HG02588 (cell line): ENCODE data around the gene PYCR2.

Experiments
- ATAC-seq: cut with Tn5 transposase; IDR thresholded peaks from one replicate; pipeline ENCODE4 v1.9.1; 2021; ENCODE audit warnings: mild to moderate bottlenecking, moderate library complexity; ENCODE audit not compliant: unreplicated experiment

The PYCR2 gene

GRCh38 chr1:225879521-225880221 lies 44.4 kb downstream of the PYCR2 start:
- ATAC-seq, result no peak

GRCh38 chr1:225878282-225878681 lies 45.8 kb downstream of the PYCR2 start:
- ATAC-seq, result no peak

DNA sequence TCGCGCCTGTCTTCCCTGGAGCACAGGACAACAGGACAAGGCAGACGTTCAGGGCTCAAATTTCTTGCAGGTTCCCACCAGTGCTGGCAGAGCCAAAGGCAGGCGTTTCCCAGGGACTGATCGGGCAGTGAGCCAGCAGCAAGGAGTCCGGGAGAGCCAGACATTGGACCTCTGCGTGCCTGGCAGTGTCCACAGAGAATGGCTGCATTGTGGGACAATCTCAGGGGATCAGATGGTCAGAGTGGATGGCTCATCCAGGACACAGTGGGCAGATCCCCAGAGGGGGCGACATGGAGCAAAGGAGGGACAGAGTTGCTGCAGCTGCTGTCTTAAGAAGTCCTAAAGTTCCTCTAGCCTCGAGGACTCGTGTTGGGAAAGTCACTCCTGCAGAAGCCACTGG lies 46.5 kb downstream of the PYCR2 start:
- no peak for ATAC-seq

DNA sequence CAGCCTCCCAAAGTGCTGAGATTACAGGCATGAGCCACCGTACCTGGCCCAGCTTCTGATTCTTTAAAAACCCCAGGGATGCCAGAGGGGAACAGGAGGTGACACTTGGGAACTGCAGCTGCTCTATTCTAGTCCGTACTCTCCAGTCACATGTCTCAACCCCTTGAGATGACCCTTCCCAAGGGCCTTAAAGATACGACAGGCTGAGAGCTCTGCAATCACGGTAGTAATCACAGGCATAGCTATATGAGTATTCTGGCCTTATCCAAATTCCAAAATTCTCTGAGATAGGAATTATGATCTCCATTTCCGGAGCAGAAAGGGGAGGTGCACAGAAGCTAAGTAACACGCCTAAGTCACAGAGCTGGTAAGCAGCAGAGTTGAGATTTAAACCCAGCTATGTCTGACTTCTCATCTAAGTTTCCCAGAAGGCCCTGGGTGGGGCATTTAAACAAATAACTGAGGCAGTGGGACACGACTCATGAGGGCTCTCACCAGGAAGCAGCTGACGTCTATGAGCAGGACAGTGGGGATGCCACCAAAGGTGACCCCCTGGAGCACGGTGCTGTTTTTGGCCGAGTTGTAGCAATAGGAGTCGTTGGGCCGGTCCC lies 47.0 kb downstream of the PYCR2 start:
- ATAC-seq, result no peak

- no peak for ATAC-seq
Measured at GRCh38 chr1:225875044-225875815, 48.8 kb downstream of the PYCR2 start.

GRCh38 chr1:225874431-225874830 lies 49.6 kb downstream of the PYCR2 start:
- ATAC-seq, result no peak

DNA sequence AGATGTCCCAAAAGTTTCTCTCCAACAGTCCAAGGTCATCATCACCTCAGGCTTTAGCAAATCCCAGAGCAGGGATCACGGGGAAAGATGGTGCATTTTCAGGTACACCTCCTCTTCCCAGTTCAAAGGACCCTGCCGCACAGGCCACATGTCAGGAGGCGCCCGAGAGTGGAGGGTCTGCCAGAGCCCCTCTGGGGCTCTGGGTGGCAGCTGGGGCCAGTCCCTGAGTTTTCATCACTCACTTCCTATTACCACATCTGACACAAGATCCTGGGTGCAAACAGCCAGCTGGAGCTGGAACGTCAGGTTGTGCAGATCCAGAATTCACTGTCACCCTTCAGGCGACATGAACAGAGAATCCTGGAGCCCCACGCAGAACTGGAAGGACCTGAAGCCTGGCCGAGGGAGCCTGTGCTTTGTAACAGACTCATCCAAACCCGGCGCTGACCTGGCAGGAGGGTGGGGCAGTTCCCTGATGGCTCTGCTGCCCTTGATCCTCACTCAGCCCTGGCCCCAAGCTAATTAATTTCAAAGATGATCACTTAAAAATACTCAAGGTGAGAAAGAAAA lies 50.7 kb downstream of the PYCR2 start:
- no peak for ATAC-seq

- ATAC-seq, result no peak
Measured at GRCh38 chr1:225872075-225872430, 52.0 kb downstream of the PYCR2 start.

- ATAC-seq, result no peak
Measured at GRCh38 chr1:225871359-225872074, 52.5 kb downstream of the PYCR2 start.

GRCh38 chr1:225870911-225871310 lies 53.1 kb downstream of the PYCR2 start:
- ATAC-seq, result no peak
